ENCODE results near the gene OPRM1. TPM values are rescaled to one million over a fixed set of nuclear protein-coding genes. Genes with fewer than 3 reads are reported as not detected.

The OPRM1 gene
- total and polyA plus RNA-seq, 2 of the 8 experiments (the other 6 are each of a cell fraction or from before 2014, with no cell fraction given), result not detected

- Histone ChIP-seq H2BK20ac (ENCODE audit: low read length) (no peak overlapping the region), H4K20me1 (replicated peaks in 1 of 2; ENCODE audit: control insufficient read depth in 1 of 2, insufficient read depth in 2 of 2, low read length in 2 of 2) (no peaks in the 10 kb centered on the region), H3K4me3 (ENCODE audit: extremely low read depth in 1 of 4, insufficient read depth in 2 of 4, low read depth in 3 of 4, low read length in 4 of 4) (no peak overlapping the region), H2BK12ac (ENCODE audit: low read depth, low read length) (no peak overlapping the region), H3K9me3 (ENCODE audit: insufficient read depth in 2 of 2, low read depth in 1 of 2, low read length in 1 of 2) (no peaks in the 10 kb centered on the region; a peak in 1 of 4 replicates), H3K27ac (ENCODE audit: low read depth, low read length) (no peak overlapping the region), H4K91ac (replicated peaks; ENCODE audit: insufficient read length, low read length) (no peak overlapping the region), H3K56ac (replicated peaks; ENCODE audit: insufficient read length, low read depth, low read length) (no peak overlapping the region), H4K8ac (ENCODE audit: extremely low read depth, insufficient read depth, low read length) (no peak overlapping the region), H3K18ac (ENCODE audit: extremely low read depth, low read length) (no peak overlapping the region), H4K5ac (ENCODE audit: insufficient read length, low read depth, low read length) (no peak overlapping the region), H2AK5ac (ENCODE audit: low read depth, low read length) (no peak overlapping the region), H3K4ac (replicated peaks; ENCODE audit: insufficient read length, low read depth, low read length) (no peak overlapping the region), H3K14ac (ENCODE audit: insufficient read length) (no peak overlapping the region), H3K23me2 (ENCODE audit: low read depth, low read length) (peaks cover 1% of the 10 kb centered on the region; the same call in 1 of the 2 replicates), H3K79me1 (ENCODE audit: low read depth, low read length) (no peaks in the 10 kb centered on the region), H3K4me2 (ENCODE audit: insufficient read depth in 1 of 2, low read depth in 2 of 2, low read length in 2 of 2) (no peak overlapping the region), H2BK5ac (ENCODE audit: low read depth, low read length) (no peak overlapping the region), H2BK120ac (replicated peaks; ENCODE audit: low read depth, low read length) (no peak overlapping the region), H3K23ac (ENCODE audit: insufficient read length) (no peak overlapping the region), H3K27me3 (replicated peaks in 1 of 4; ENCODE audit: control insufficient read depth in 3 of 4, extremely low read depth in 1 of 4, insufficient read depth in 3 of 4, low read length in 3 of 4) (no peaks in the 10 kb centered on the region), H3K36me3 (ENCODE audit: control insufficient read depth in 2 of 4, insufficient read depth in 4 of 4, low read length in 3 of 4) (no peaks in the 10 kb centered on the region), H2BK15ac (ENCODE audit: low read length) (no peak overlapping the region), H3K9ac (replicated peaks in 1 of 4; ENCODE audit: extremely low read depth in 1 of 4, low read depth in 3 of 4, low read length in 3 of 4) (no peak overlapping the region), H3K79me2 (ENCODE audit: control insufficient read depth in 1 of 2, insufficient read depth in 2 of 2, low read length in 2 of 2) (no peaks in the 10 kb centered on the region), H2AFZ (ENCODE audit: low read length) (no peak overlapping the region), H3K4me1 (replicated peaks in 1 of 4; ENCODE audit: control insufficient read depth in 3 of 4, insufficient read depth in 4 of 4, low read length in 3 of 4) (no peaks in the 10 kb centered on the region)
- TF ChIP-seq POU5F1 (IDR thresholded peaks at IDR 0.05; ENCODE audit: low read depth, low read length), result no peak
- no peak for TF ChIP-seq ASH2L (IDR thresholded peaks at IDR 0.05; ENCODE audit: low read length)
- TF ChIP-seq MAFK (IDR thresholded peaks at IDR 0.05; ENCODE audit: low read depth, low read length), result no peak
- TF ChIP-seq, protein P1, sequence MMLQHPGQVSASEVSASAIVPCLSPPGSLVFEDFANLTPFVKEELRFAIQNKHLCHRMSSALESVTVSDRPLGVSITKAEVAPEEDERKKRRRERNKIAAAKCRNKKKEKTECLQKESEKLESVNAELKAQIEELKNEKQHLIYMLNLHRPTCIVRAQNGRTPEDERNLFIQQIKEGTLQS (IDR thresholded peaks at IDR 0.05; ENCODE audit: insufficient read depth, low read depth, low read length), result no peak
- no peak for TF ChIP-seq CBX8 (IDR thresholded peaks at IDR 0.05; ENCODE audit: borderline replicate concordance, low read depth, low read length)
- CTCF ChIA-PET (ENCODE audit: partially characterized antibody), result interaction anchor here (1.2 kb wide), 1 partner anchor 17 kb away, joined by 4 read pairs; no protein-coding TSS in a partner anchor
- FAIRE-seq (no peak), DNase-seq (ENCODE audit: low read depth in 1 of 2, low spot score in 2 of 2) (no peak)
- POLR2A ChIA-PET (ENCODE audit: partially characterized antibody), result no interaction called here
- 73% methylated on average over 4 of the region's 4 CpGs; no CpG with 5 or more reads in 1 of the 2 experiments for WGBS, 2 experiments (ENCODE audit: extremely low coverage in 1 of 2, insufficient coverage in 1 of 2, insufficient read length in 1 of 2, insufficient replicate concordance in 2 of 2, low coverage in 1 of 2, low lambda C conversion rate in 2 of 2, missing lambda C conversion rate in 1 of 2)
These were observed 219.2 kb downstream of the OPRM1 start for GRCh38 chr6:154258064-154258757.

Data from H1 (cell line).